ENCODE measurements around the gene OR1M1.

DNA sequence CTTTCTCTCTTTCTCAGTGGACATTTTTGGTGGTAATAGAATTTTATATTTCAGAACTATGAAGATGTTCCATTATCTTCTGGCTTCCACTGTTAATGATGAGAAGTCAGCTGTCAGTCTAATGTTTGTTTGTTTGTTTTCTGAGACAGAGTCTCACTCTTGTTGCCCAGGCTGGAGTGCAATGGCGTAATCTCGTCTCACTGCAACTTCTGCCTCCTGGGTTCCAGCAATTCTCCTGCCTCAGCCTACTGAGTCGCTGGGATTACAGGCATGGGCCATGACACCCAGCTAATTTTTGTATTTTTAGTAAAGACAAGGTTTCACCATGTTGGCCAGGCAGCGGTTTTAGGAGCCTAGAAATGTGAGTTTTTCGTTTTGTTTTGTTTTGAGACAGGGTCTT, 58.1 kb downstream of the OR1M1 start:
- TF ChIP-seq ZNF146 (CRISPR knock-in tag; IDR thresholded peaks at IDR 0.05; ENCODE audit: unreplicated experiment) (no peak), SMC3 (conservative IDR thresholded peaks at IDR 0.05; ENCODE audit: insufficient read depth, low read depth, low read length) (no peak), JUN (IDR thresholded peaks at IDR 0.05; ENCODE audit: borderline replicate concordance, low read depth, low read length) (no peak), JUN (CRISPR knock-in tag; IDR thresholded peaks at IDR 0.05; ENCODE audit: borderline replicate concordance) (no peak), RBM25 (IDR thresholded peaks at IDR 0.05; ENCODE audit: low read depth, low read length, severe bottlenecking) (no peak), CEBPB (tag; IDR thresholded peaks at IDR 0.05) (no peak), ZNF766 (CRISPR knock-in tag; conservative IDR thresholded peaks at IDR 0.05) (no peak)
- TF ChIP-seq, protein P1, sequence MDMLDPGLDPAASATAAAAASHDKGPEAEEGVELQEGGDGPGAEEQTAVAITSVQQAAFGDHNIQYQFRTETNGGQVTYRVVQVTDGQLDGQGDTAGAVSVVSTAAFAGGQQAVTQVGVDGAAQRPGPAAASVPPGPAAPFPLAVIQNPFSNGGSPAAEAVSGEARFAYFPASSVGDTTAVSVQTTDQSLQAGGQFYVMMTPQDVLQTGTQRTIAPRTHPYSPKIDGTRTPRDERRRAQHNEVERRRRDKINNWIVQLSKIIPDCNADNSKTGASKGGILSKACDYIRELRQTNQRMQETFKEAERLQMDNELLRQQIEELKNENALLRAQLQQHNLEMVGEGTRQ (CRISPR knock-in tag; IDR thresholded peaks at IDR 0.05), result no peak
- TF ChIP-seq, protein P2, sequence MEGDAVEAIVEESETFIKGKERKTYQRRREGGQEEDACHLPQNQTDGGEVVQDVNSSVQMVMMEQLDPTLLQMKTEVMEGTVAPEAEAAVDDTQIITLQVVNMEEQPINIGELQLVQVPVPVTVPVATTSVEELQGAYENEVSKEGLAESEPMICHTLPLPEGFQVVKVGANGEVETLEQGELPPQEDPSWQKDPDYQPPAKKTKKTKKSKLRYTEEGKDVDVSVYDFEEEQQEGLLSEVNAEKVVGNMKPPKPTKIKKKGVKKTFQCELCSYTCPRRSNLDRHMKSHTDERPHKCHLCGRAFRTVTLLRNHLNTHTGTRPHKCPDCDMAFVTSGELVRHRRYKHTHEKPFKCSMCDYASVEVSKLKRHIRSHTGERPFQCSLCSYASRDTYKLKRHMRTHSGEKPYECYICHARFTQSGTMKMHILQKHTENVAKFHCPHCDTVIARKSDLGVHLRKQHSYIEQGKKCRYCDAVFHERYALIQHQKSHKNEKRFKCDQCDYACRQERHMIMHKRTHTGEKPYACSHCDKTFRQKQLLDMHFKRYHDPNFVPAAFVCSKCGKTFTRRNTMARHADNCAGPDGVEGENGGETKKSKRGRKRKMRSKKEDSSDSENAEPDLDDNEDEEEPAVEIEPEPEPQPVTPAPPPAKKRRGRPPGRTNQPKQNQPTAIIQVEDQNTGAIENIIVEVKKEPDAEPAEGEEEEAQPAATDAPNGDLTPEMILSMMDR (IDR thresholded peaks at IDR 0.05 in 2 of 3, conservative IDR thresholded peaks at IDR 0.05 in 1 of 3; ENCODE audit: insufficient read depth in 2 of 3, low read depth in 1 of 3, low read length in 3 of 3), result no peak
- TF ChIP-seq, protein P3, sequence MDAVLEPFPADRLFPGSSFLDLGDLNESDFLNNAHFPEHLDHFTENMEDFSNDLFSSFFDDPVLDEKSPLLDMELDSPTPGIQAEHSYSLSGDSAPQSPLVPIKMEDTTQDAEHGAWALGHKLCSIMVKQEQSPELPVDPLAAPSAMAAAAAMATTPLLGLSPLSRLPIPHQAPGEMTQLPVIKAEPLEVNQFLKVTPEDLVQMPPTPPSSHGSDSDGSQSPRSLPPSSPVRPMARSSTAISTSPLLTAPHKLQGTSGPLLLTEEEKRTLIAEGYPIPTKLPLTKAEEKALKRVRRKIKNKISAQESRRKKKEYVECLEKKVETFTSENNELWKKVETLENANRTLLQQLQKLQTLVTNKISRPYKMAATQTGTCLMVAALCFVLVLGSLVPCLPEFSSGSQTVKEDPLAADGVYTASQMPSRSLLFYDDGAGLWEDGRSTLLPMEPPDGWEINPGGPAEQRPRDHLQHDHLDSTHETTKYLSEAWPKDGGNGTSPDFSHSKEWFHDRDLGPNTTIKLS (IDR thresholded peaks at IDR 0.05; ENCODE audit: borderline replicate concordance, low read depth), result no peak
- TF ChIP-seq, protein P4, sequence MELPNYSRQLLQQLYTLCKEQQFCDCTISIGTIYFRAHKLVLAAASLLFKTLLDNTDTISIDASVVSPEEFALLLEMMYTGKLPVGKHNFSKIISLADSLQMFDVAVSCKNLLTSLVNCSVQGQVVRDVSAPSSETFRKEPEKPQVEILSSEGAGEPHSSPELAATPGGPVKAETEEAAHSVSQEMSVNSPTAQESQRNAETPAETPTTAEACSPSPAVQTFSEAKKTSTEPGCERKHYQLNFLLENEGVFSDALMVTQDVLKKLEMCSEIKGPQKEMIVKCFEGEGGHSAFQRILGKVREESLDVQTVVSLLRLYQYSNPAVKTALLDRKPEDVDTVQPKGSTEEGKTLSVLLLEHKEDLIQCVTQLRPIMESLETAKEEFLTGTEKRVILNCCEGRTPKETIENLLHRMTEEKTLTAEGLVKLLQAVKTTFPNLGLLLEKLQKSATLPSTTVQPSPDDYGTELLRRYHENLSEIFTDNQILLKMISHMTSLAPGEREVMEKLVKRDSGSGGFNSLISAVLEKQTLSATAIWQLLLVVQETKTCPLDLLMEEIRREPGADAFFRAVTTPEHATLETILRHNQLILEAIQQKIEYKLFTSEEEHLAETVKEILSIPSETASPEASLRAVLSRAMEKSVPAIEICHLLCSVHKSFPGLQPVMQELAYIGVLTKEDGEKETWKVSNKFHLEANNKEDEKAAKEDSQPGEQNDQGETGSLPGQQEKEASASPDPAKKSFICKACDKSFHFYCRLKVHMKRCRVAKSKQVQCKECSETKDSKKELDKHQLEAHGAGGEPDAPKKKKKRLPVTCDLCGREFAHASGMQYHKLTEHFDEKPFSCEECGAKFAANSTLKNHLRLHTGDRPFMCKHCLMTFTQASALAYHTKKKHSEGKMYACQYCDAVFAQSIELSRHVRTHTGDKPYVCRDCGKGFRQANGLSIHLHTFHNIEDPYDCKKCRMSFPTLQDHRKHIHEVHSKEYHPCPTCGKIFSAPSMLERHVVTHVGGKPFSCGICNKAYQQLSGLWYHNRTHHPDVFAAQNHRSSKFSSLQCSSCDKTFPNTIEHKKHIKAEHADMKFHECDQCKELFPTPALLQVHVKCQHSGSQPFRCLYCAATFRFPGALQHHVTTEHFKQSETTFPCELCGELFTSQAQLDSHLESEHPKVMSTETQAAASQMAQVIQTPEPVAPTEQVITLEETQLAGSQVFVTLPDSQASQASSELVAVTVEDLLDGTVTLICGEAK (IDR thresholded peaks at IDR 0.05), result no peak
- TF ChIP-seq, protein P4 (CRISPR knock-in tag; IDR thresholded peaks at IDR 0.05), result no peak

All from K562 (cell line).